Measurements from ENCODE around the gene ZBED4. TPM values are rescaled to one million over a fixed set of nuclear protein-coding genes. Genes with fewer than 3 reads are reported as not detected.

ZBED4 gene
- total RNA-seq, 1 experiment from 2014 or later = 21.6 TPM

DNA sequence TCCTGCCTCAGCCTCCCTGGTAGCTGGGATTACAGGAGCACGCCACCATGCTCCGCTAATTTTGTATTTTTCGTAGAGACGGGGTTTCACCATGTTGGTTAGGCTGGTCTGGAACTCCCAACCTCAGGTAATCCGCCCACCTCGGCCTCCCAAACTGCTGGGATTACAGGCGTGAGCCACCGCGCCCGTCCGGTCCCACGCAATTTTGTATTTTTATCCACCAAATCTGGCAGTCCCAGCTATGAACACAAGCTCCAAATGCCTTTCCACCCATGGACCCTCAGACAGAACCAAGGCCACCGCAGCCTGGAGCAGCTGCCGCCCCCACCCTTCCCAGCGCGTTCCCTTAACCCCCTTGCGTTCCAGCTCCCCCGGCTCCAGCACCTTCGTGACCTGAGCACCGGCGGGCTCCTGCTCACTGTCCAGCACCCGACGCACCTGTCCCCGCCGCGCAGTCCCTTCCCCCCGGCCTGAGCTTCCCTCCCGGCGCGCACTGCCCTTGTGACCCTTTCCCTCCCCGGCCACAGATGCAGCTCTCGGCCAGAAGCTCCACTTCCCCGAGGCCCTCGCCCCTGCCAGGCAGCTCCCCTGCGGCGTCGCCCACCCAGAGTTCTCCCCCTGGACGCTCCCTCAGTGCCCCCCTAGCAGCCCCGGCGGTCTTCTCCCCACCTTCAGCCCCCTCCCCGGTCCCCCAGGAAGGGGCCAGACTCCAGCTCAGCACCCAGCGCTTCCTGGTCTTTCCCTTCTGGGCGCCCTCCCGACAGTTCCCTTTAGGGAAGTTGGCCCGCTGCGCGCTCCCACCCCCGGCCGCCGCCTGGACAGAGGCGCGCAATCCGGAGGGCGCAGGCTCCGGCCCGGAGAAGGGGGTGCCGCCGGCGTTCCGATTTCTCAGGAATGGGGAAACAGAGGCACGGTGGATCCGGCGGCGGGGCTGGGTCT lies 5.6 kb upstream of the ZBED4 start:
- TF ChIP-seq CTCF (IDR thresholded peaks at IDR 0.05 in 2 of 3, conservative IDR thresholded peaks at IDR 0.05 in 1 of 3; ENCODE audit: borderline replicate concordance in 1 of 3, insufficient read depth in 1 of 3, low read depth in 2 of 3, low read length in 2 of 3) (no peak), CBX3 (IDR thresholded peaks at IDR 0.05; ENCODE audit: low read depth) (no peak), JUND (IDR thresholded peaks at IDR 0.05) (no peak), POLR2AphosphoS5 (IDR thresholded peaks at IDR 0.05; ENCODE audit: low read depth, low read length) (no peak), CEBPB (IDR thresholded peaks at IDR 0.05; ENCODE audit: low read depth) (no peak), REST (IDR thresholded peaks at IDR 0.05; ENCODE audit: low read depth) (no peak), SP1 (IDR thresholded peaks at IDR 0.05; ENCODE audit: low read depth) (no peak), RAD21 (IDR thresholded peaks at IDR 0.05; ENCODE audit: low read depth) (no peak), SIN3A (IDR thresholded peaks at IDR 0.05; ENCODE audit: low read depth) (no peak), SRF (IDR thresholded peaks at IDR 0.05; ENCODE audit: low read depth) (no peak), TCF7L2 (IDR thresholded peaks at IDR 0.05; ENCODE audit: borderline replicate concordance, extremely low read depth, insufficient read depth, insufficient read length) (no peak), ZNF274 (IDR thresholded peaks at IDR 0.05; ENCODE audit: low read depth, low read length) (no peak), EZH2 (IDR thresholded peaks at IDR 0.05) (no peak)
- Histone ChIP-seq H2AFZ (ENCODE audit: low read depth, low read length, poor library complexity, severe bottlenecking) (no peak overlapping the region), H3K4me3 (replicated peaks in 1 of 2; ENCODE audit: low read depth in 1 of 2, low read length in 2 of 2) (no peak overlapping the region), H3K4me1 (ENCODE audit: control insufficient read depth in 1 of 2, insufficient read depth in 2 of 2, low read length in 2 of 2) (peaks cover 5 to 10% of the 10 kb centered on the region in 2 experiments), H3K27me3 (ENCODE audit: insufficient read depth, low read length) (no peaks in the 10 kb centered on the region), H3K9me2 (ENCODE audit: insufficient read depth) (no peaks in the 10 kb centered on the region), H3K36me3 (ENCODE audit: control insufficient read depth in 1 of 2, insufficient read depth in 2 of 2, low read length in 2 of 2) (no peaks in the 10 kb centered on the region), H3K9me3 (ENCODE audit: control insufficient read depth in 1 of 2, insufficient read depth in 1 of 2, low read depth in 1 of 2, low read length in 2 of 2) (no peaks in the 10 kb centered on the region), H3K79me2 (ENCODE audit: insufficient read depth, low read length) (no peaks in the 10 kb centered on the region), H3K27ac (ENCODE audit: low read depth, low read length) (no peak overlapping the region), H3K4me2 (ENCODE audit: low read length) (no peak overlapping the region), H3K9ac (ENCODE audit: low read length) (no peak overlapping the region), H4K20me1 (ENCODE audit: insufficient read depth) (no peaks in the 10 kb centered on the region)
- POLR2A ChIA-PET = no interaction called here
- no TSS peak for BruUV-seq (replicated peaks)
- CTCF ChIA-PET = no interaction called here
- intact Hi-C loops (cut with micrococcal nuclease) = no loop called here
- ATAC-seq (no peak), DNase-seq (ENCODE audit: low read depth, low spot score) (no peak)
- RAD21 ChIA-PET (ENCODE audit: low non-redundant PET in 1 of 2, low total read pairs in 2 of 2, uncharacterized antibody in 2 of 2, unreplicated experiment in 2 of 2) = no interaction called here
